Measurements from ENCODE around the gene ACTN4. TPM values are rescaled to one million over a fixed set of nuclear protein-coding genes. Genes with fewer than 3 reads are reported as not detected.
A peak's percentile ranks its signal among the peaks of the same experiment; 100 is the strongest.

Gene ACTN4
- total RNA-seq, 4 donors from 2014 or later = 475 to 520 (median 507) TPM

- H3K36me3 ChIP-seq = peaks cover 97% of the 10 kb centered on the region
- H3K27me3 ChIP-seq = no peaks in the 10 kb centered on the region
- H3K27ac ChIP-seq = peak overlapping the region; percentile 67
- DNase-seq (ENCODE audit: low spot score in 2 of 2) = no peak
- TF ChIP-seq POLR2AphosphoS5 (IDR thresholded peaks at IDR 0.05) (peak in 1 of 3 donors; percentile 38), EP300 (IDR thresholded peaks at IDR 0.05) (no peak)
- WGBS = 26% methylated on average over 18 of the region's 19 CpGs
- no peak overlapping the region for H3K4me3 ChIP-seq
- H3K9me3 ChIP-seq = no peaks in the 10 kb centered on the region
- peaks cover 57% of the 10 kb centered on the region for H3K4me1 ChIP-seq
These were observed 65.8 kb downstream of the ACTN4 start for GRCh38 chr19:38713227-38713649.

- TF ChIP-seq POLR2AphosphoS5 (IDR thresholded peaks at IDR 0.05) = no peak
- no peak for TF ChIP-seq CTCF (IDR thresholded peaks at IDR 0.05)
- TF ChIP-seq EP300 (IDR thresholded peaks at IDR 0.05) = no peak
- TF ChIP-seq POLR2A (IDR thresholded peaks at IDR 0.05) = no peak
- Histone ChIP-seq H3K4me3 (no peak overlapping the region), H3K27ac (peak overlapping the region; percentile 28), H3K9me3 (no peaks in the 10 kb centered on the region), H3K36me3 (peaks cover 97% of the 10 kb centered on the region), H3K4me1 (peaks cover 56% of the 10 kb centered on the region), H3K27me3 (no peaks in the 10 kb centered on the region)
- WGBS = 88% methylated on average over 13 of the region's 14 CpGs
- DNase-seq (ENCODE audit: low spot score in 2 of 2) = no peak
These were observed 66.4 kb downstream of the ACTN4 start for GRCh38 chr19:38713865-38714264.

- DNase-seq (ENCODE audit: low spot score in 2 of 2) = no peak
- TF ChIP-seq CTCF (IDR thresholded peaks at IDR 0.05) (no peak), EP300 (IDR thresholded peaks at IDR 0.05) (no peak), POLR2AphosphoS5 (IDR thresholded peaks at IDR 0.05) (no peak), POLR2A (IDR thresholded peaks at IDR 0.05) (no peak)
- Histone ChIP-seq H3K27me3 (no peaks in the 10 kb centered on the region), H3K4me1 (peaks cover 58% of the 10 kb centered on the region), H3K36me3 (peaks cover 97% of the 10 kb centered on the region), H3K27ac (peak overlapping the region; percentile 28), H3K4me3 (no peak overlapping the region), H3K9me3 (no peaks in the 10 kb centered on the region)
- 66% methylated on average over 9 of the region's 14 CpGs for WGBS
These were observed 66.9 kb downstream of the ACTN4 start for GRCh38 chr19:38714354-38714778.

GRCh38 chr19:38715555-38715954 lies 68.1 kb downstream of the ACTN4 start:
- Histone ChIP-seq H3K4me1 (peaks cover 57% of the 10 kb centered on the region), H3K36me3 (peaks cover 97% of the 10 kb centered on the region), H3K9me3 (no peaks in the 10 kb centered on the region), H3K4me3 (no peak overlapping the region), H3K27me3 (no peaks in the 10 kb centered on the region), H3K27ac (no peak overlapping the region)
- TF ChIP-seq CTCF (IDR thresholded peaks at IDR 0.05) (no peak), POLR2A (IDR thresholded peaks at IDR 0.05) (no peak), POLR2AphosphoS5 (IDR thresholded peaks at IDR 0.05) (no peak)
- 75% methylated on average over 3 of the region's 3 CpGs for WGBS
- DNase-seq (ENCODE audit: low spot score in 2 of 2) = no peak

GRCh38 chr19:38717051-38717450 lies 69.6 kb downstream of the ACTN4 start:
- no peaks in the 10 kb centered on the region for H3K27me3 ChIP-seq
- H3K36me3 ChIP-seq = peaks cover 97% of the 10 kb centered on the region
- WGBS = 100% methylated on average over 1 of the region's 17 CpGs
- H3K27ac ChIP-seq = no peak overlapping the region
- TF ChIP-seq CTCF (IDR thresholded peaks at IDR 0.05) = no peak
- no peak for TF ChIP-seq POLR2AphosphoS5 (IDR thresholded peaks at IDR 0.05)
- TF ChIP-seq EP300 (IDR thresholded peaks at IDR 0.05) = no peak
- TF ChIP-seq POLR2A (IDR thresholded peaks at IDR 0.05) = no peak
- H3K9me3 ChIP-seq = no peaks in the 10 kb centered on the region
- DNase-seq (ENCODE audit: low spot score in 2 of 2) = no peak
- peaks cover 49% of the 10 kb centered on the region for H3K4me1 ChIP-seq
- no peak overlapping the region for H3K4me3 ChIP-seq

GRCh38 chr19:38717855-38718254 lies 70.4 kb downstream of the ACTN4 start:
- WGBS = 92% methylated on average over 3 of the region's 11 CpGs
- Histone ChIP-seq H3K4me3 (no peak overlapping the region), H3K9me3 (no peaks in the 10 kb centered on the region), H3K27me3 (no peaks in the 10 kb centered on the region), H3K27ac (no peak overlapping the region), H3K36me3 (peaks cover 98% of the 10 kb centered on the region), H3K4me1 (peaks cover 41% of the 10 kb centered on the region)
- DNase-seq (ENCODE audit: low spot score in 2 of 2) = no peak
- TF ChIP-seq POLR2A (IDR thresholded peaks at IDR 0.05) = no peak
